ENCODE data around the gene CREG1. TPM values are rescaled to one million over a fixed set of nuclear protein-coding genes. Genes with fewer than 3 reads are reported as not detected.

Gene CREG1
- total and polyA plus RNA-seq, 2 experiments from 2014 or later = 21.2 to 42.7 TPM

GRCh38 chr1:167565922-167566321 is 12.4 kb upstream of the CREG1 start:
- Histone ChIP-seq H3K4me1 (ENCODE audit: insufficient read depth) (peaks cover 7% of the 10 kb centered on the region; the same call in 1 of the 2 replicates), H3K27me3 (ENCODE audit: insufficient read depth) (no peaks in the 10 kb centered on the region), H3K4me3 (no peak overlapping the region), H4K20me1 (replicated peaks; ENCODE audit: insufficient read depth) (no peaks in the 10 kb centered on the region), H3K27ac (ENCODE audit: low read depth) (no peak overlapping the region), H3K4me2 (no peak overlapping the region), H2AFZ (no peak overlapping the region), H3K36me3 (ENCODE audit: insufficient read depth) (no peaks in the 10 kb centered on the region), H3K9me2 (ENCODE audit: insufficient read depth) (no peaks in the 10 kb centered on the region), H3K79me2 (replicated peaks; ENCODE audit: insufficient read depth) (no peaks in the 10 kb centered on the region), H3F3A (replicated peaks; ENCODE audit: low read depth) (no peaks in the 10 kb centered on the region)
- Mint-ChIP-seq H3K4me3 (no peak overlapping the region), H3K27ac (no peak overlapping the region), H3K9me3 (no peaks in the 10 kb centered on the region; the same call in 2 of the 3 replicates), H3K4me1 (peaks cover 13% of the 10 kb centered on the region; the same call in 2 of the 3 replicates), H3K27me3 (ENCODE audit: insufficient read depth, low read depth, poor library complexity) (peaks cover 1% of the 10 kb centered on the region), H3K36me3 (ENCODE audit: low read depth) (no peaks in the 10 kb centered on the region)
- DNase-seq (ENCODE audit: low spot score) (no peak), ATAC-seq (no peak)
- TF ChIP-seq NANOG (IDR thresholded peaks at IDR 0.05; ENCODE audit: borderline replicate concordance) = no peak
- TF ChIP-seq ZNF114 (CRISPR knock-in tag; IDR thresholded peaks at IDR 0.05) = no peak
- TF ChIP-seq STAT1 (IDR thresholded peaks at IDR 0.05; ENCODE audit: unreplicated experiment) = no peak
- no peak for TF ChIP-seq CTCF (conservative IDR thresholded peaks at IDR 0.05; ENCODE audit: low read depth in 2 of 2)
- TF ChIP-seq EZH2phosphoT487 (IDR thresholded peaks at IDR 0.05; ENCODE audit: unreplicated experiment) = no peak
- TF ChIP-seq, protein P1, sequence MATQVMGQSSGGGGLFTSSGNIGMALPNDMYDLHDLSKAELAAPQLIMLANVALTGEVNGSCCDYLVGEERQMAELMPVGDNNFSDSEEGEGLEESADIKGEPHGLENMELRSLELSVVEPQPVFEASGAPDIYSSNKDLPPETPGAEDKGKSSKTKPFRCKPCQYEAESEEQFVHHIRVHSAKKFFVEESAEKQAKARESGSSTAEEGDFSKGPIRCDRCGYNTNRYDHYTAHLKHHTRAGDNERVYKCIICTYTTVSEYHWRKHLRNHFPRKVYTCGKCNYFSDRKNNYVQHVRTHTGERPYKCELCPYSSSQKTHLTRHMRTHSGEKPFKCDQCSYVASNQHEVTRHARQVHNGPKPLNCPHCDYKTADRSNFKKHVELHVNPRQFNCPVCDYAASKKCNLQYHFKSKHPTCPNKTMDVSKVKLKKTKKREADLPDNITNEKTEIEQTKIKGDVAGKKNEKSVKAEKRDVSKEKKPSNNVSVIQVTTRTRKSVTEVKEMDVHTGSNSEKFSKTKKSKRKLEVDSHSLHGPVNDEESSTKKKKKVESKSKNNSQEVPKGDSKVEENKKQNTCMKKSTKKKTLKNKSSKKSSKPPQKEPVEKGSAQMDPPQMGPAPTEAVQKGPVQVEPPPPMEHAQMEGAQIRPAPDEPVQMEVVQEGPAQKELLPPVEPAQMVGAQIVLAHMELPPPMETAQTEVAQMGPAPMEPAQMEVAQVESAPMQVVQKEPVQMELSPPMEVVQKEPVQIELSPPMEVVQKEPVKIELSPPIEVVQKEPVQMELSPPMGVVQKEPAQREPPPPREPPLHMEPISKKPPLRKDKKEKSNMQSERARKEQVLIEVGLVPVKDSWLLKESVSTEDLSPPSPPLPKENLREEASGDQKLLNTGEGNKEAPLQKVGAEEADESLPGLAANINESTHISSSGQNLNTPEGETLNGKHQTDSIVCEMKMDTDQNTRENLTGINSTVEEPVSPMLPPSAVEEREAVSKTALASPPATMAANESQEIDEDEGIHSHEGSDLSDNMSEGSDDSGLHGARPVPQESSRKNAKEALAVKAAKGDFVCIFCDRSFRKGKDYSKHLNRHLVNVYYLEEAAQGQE (IDR thresholded peaks at IDR 0.05; ENCODE audit: unreplicated experiment) = no peak
- TF ChIP-seq, protein P2, sequence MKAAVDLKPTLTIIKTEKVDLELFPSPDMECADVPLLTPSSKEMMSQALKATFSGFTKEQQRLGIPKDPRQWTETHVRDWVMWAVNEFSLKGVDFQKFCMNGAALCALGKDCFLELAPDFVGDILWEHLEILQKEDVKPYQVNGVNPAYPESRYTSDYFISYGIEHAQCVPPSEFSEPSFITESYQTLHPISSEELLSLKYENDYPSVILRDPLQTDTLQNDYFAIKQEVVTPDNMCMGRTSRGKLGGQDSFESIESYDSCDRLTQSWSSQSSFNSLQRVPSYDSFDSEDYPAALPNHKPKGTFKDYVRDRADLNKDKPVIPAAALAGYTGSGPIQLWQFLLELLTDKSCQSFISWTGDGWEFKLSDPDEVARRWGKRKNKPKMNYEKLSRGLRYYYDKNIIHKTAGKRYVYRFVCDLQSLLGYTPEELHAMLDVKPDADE (IDR thresholded peaks at IDR 0.05) = no peak
- TF ChIP-seq POLR2AphosphoS5 (IDR thresholded peaks at IDR 0.05; ENCODE audit: low read depth) = no peak
- TF ChIP-seq JUNB (IDR thresholded peaks at IDR 0.05; ENCODE audit: unreplicated experiment) = no peak
- TF ChIP-seq EZH2 (IDR thresholded peaks at IDR 0.05; ENCODE audit: low read depth, unreplicated experiment) = no peak
- no peak for TF ChIP-seq CREB1 (CRISPR knock-in tag; IDR thresholded peaks at IDR 0.05; ENCODE audit: low read depth)

Data from GM23338 (cell line).